Naive thymus-derived CD4-positive, alpha-beta T cell (primary cell): ENCODE measurements around the gene ARHGAP18. TPM values are rescaled to one million over a fixed set of nuclear protein-coding genes. Genes with fewer than 3 reads are reported as not detected.

ENCODE experiments used
- ATAC-seq: fragments of 150-1000 bp; cut with Tn5 transposase; 2 replicates; pipeline ENCODE4 v1.10.0; 2021; ENCODE audit warnings: mild to moderate bottlenecking, moderate library complexity
- CTCF ChIA-PET: fragments of 350-600 bp; sonication (Branson Sonifier 250); formaldehyde crosslinking; loops from one replicate; lab custom pipeline; 2021; ENCODE audit warnings: antibody characterized with exemption; lab: Charles Lee
- POLR2A ChIA-PET: fragments of 350-600 bp; sonication (Branson Sonifier 250); formaldehyde crosslinking; loops from one replicate; lab custom pipeline; 2021; ENCODE audit warnings: antibody characterized with exemption, inconsistent platforms; lab: Charles Lee
- DNase-seq, 9 donors: peaks; one replicate each; pipeline versions ENCODE4 v3.0.0 to v3.0.0-alpha.2; 2020 to 2022; ENCODE audit warnings: mixed read lengths in 1 of 9
- H3K27ac ChIP-seq: one replicate; pipeline ENCODE4 v1.7.0; 2013; ENCODE audit warnings: mild to moderate bottlenecking, low read depth, low read length, moderate library complexity
- H3K27me3 ChIP-seq, 2 donors: one replicate each; pipeline ENCODE4 v1.7.0; 2013; ENCODE audit warnings: low read length in 2 of 2, mild to moderate bottlenecking in 2 of 2, moderate library complexity in 2 of 2; ENCODE audit not compliant: control insufficient read depth in 2 of 2, insufficient read depth in 2 of 2
- H3K36me3 ChIP-seq, 3 experiments: 1 replicate in 2 of 3; 2 replicates in 1 of 3; pipeline ENCODE4 v1.7.0; 2013; ENCODE audit warnings: low read length in 3 of 3, mild to moderate bottlenecking in 3 of 3, moderate library complexity in 1 of 3; ENCODE audit not compliant: insufficient read depth in 3 of 3, control insufficient read depth in 2 of 3
- H3K4me1 ChIP-seq, 2 donors: one replicate each; pipeline ENCODE4 v1.7.0; 2013; ENCODE audit warnings: low read length in 2 of 2, mild to moderate bottlenecking in 2 of 2, moderate library complexity in 1 of 2; ENCODE audit not compliant: control insufficient read depth in 2 of 2, insufficient read depth in 2 of 2
- H3K4me3 ChIP-seq: 2 replicates; pipeline ENCODE4 v1.7.0; 2013; ENCODE audit warnings: mild to moderate bottlenecking, low read length
- H3K9me3 ChIP-seq, 3 experiments: 1 replicate in 2 of 3; 2 replicates in 1 of 3; pipeline ENCODE4 v1.7.0; 2013; ENCODE audit warnings: low read length in 3 of 3; ENCODE audit not compliant: control insufficient read depth in 2 of 3
- H3K27ac Mint-ChIP-seq, 9 donors: one replicate each; pipeline ENCODE4 v1.8.0; 2020 to 2022; ENCODE audit warnings: mixed read lengths in 9 of 9, mild to moderate bottlenecking in 8 of 9, moderate library complexity in 5 of 9, inconsistent platforms in 2 of 9
- H3K27me3 Mint-ChIP-seq, 5 donors: one replicate each; pipeline ENCODE4 v1.8.0; 2021 to 2022; ENCODE audit warnings: mixed read lengths in 5 of 5, mild to moderate bottlenecking in 1 of 5
- H3K36me3 Mint-ChIP-seq, 5 donors: one replicate each; pipeline ENCODE4 v1.8.0; 2020 to 2022; ENCODE audit warnings: mixed read lengths in 5 of 5, mild to moderate bottlenecking in 3 of 5, inconsistent platforms in 1 of 5
- H3K4me1 Mint-ChIP-seq, 7 donors: one replicate each; pipeline ENCODE4 v1.8.0; 2020 to 2022; ENCODE audit warnings: mixed read lengths in 7 of 7, mild to moderate bottlenecking in 3 of 7, inconsistent platforms in 1 of 7
- H3K4me3 Mint-ChIP-seq, 10 donors: one replicate each; pipeline ENCODE4 v1.8.0; 2020 to 2022; ENCODE audit warnings: mild to moderate bottlenecking in 10 of 10, mixed read lengths in 10 of 10, moderate library complexity in 6 of 10, inconsistent platforms in 2 of 10
- H3K9me3 Mint-ChIP-seq, 11 donors: one replicate each; pipeline ENCODE4 v1.8.0; 2020 to 2022; ENCODE audit warnings: mixed read lengths in 11 of 11, mild to moderate bottlenecking in 4 of 11, inconsistent platforms in 1 of 11, moderate library complexity in 1 of 11
- intact Hi-C, 2 donors: fragments of 100-400 bp; cut with micrococcal nuclease; formaldehyde crosslinking; loops; one replicate each; pipeline ENCODE4 v1.15.1; 2023
- polyA plus RNA-seq, 2 donors: library from polyadenylated mRNA; unstranded; fragments of 300-500 nt; fragmentation: Illumina TruSeq; gene quantifications; one replicate each; pipeline ENCODE4 v1.2.3, GENCODE V29; 2021
- total RNA-seq, 6 experiments: library from RNA in 5 of 6; stranded (reverse) in 5 of 6; gene quantifications; 1 replicate in 5 of 6; 2 replicates in 1 of 6; pipeline ENCODE4 v1.2.3 and lab custom pipeline; 2021 to 2026

The ARHGAP18 gene
- total and polyA plus RNA-seq, 7 experiments from 2014 or later = 0.53 to 9.4 (median 1.5) TPM

DNA sequence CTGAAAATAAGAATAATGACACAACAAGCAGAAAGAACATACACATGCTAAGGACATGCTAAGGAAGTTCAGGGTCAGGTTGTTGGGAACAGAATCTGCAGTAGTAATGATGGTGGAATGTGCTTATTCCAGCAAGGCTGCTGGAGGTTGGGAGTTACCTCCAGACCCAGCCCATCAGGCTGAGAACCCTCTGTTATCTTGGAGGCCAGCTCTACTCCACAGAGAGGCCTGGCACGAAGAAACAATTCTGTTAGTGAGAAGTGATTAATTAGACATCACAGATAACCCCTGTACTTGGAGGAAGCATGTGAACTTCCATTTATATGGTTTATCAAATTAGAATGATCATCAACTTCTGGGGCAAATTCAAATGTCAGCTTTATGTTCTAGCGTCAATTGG, 22.1 kb upstream of the ARHGAP18 start:
- POLR2A ChIA-PET = no interaction called here
- H3K4me3 Mint-ChIP-seq = no peak overlapping the region
- H3K36me3 Mint-ChIP-seq = no peaks in the 10 kb centered on the region
- H3K27me3 Mint-ChIP-seq = no peaks in the 10 kb centered on the region
- Histone ChIP-seq H3K4me3 (no peak overlapping the region), H3K27ac (no peak overlapping the region), H3K36me3 (no peaks in the 10 kb centered on the region), H3K9me3 (no peaks in the 10 kb centered on the region), H3K27me3 (no peaks in the 10 kb centered on the region), H3K4me1 (peaks cover 0 to 4% of the 10 kb centered on the region in 2 donors)
- CTCF ChIA-PET = interaction anchor here (1.1 to 6.8 kb wide), 6 partner anchors 12 to 233 kb away, joined by 3 to 114 read pairs (median 6); no protein-coding TSS in a partner anchor
- H3K4me1 Mint-ChIP-seq = peaks cover 0 to 13% (median 3%) of the 10 kb centered on the region in 7 donors
- ATAC-seq = no peak
- no peaks in the 10 kb centered on the region for H3K9me3 Mint-ChIP-seq
- intact Hi-C loops = loop anchor here (5.0 kb wide), 3 partner anchors 205 to 1110 kb away; no protein-coding TSS in a partner anchor
- H3K27ac Mint-ChIP-seq = no peak overlapping the region
- no peak for DNase-seq

DNA sequence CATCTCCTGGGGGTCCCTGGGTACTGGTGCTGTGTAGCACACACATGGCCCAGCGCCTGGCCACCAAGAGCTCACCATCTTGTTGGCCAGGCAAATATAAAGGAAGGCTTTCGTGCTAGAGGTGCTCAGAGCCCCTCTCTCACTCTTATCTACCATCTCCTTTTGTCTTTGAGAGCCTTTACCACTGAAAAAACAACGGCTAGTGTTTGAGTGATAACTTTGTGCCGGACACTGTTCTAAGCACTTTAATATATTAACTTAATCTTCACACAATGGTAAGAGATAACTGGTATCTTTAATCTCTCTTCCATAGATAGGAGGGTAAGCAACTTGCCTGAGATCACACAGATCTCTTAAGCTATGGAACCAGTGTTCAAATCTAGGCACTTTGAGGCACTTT, 21.5 kb upstream of the ARHGAP18 start:
- Histone ChIP-seq H3K27ac (no peak overlapping the region), H3K4me3 (no peak overlapping the region), H3K9me3 (no peaks in the 10 kb centered on the region), H3K36me3 (no peaks in the 10 kb centered on the region), H3K4me1 (peaks cover 0 to 4% of the 10 kb centered on the region in 2 donors), H3K27me3 (no peaks in the 10 kb centered on the region)
- Mint-ChIP-seq H3K4me3 (no peak overlapping the region), H3K27ac (peak overlapping the region in 2 of 9 donors; percentile 48 to 52), H3K9me3 (no peaks in the 10 kb centered on the region), H3K4me1 (peaks cover 0 to 13% (median 3%) of the 10 kb centered on the region in 7 donors), H3K36me3 (no peaks in the 10 kb centered on the region), H3K27me3 (no peaks in the 10 kb centered on the region)
- ATAC-seq = no peak
- no peak for DNase-seq
- ChIA-PET POLR2A (interaction anchor here (0.9 kb wide), 1 partner anchor 18 kb away, joined by 3 read pairs; no protein-coding TSS in a partner anchor), CTCF (interaction anchor here (0.7 to 6.8 kb wide), 8 partner anchors 11 to 488 kb away, joined by 3 to 114 read pairs (median 4); no protein-coding TSS in a partner anchor)
- intact Hi-C loops = loop anchor here (2.0 to 5.0 kb wide), 4 partner anchors 111 to 1111 kb away; no protein-coding TSS in a partner anchor

- Histone ChIP-seq H3K4me3 (no peak overlapping the region), H3K9me3 (no peaks in the 10 kb centered on the region), H3K27me3 (no peaks in the 10 kb centered on the region), H3K36me3 (no peaks in the 10 kb centered on the region), H3K27ac (no peak overlapping the region), H3K4me1 (no peaks in the 10 kb centered on the region)
- POLR2A ChIA-PET = interaction anchor here (0.9 kb wide), 1 partner anchor 19 kb away, joined by 3 read pairs; no protein-coding TSS in a partner anchor
- ATAC-seq = peak; percentile 66
- intact Hi-C loops = loop anchor here (1.0 to 5.0 kb wide), 12 partner anchors 21 to 1112 kb away; no protein-coding TSS in a partner anchor
- peak in 7 of 9 donors; percentile 22 to 62 (median 50) for DNase-seq
- H3K9me3 Mint-ChIP-seq = no peaks in the 10 kb centered on the region
- peak overlapping the region in 4 of 9 donors; percentile 46 to 70 (median 50) for H3K27ac Mint-ChIP-seq
- H3K27me3 Mint-ChIP-seq = no peaks in the 10 kb centered on the region
- H3K4me1 Mint-ChIP-seq = peaks cover 0 to 13% (median 3%) of the 10 kb centered on the region in 7 donors
- CTCF ChIA-PET = interaction anchor here (0.8 to 6.8 kb wide), 11 partner anchors 11 to 291 kb away, joined by 3 to 114 read pairs (median 5); partner anchors contain the start of gene ARHGAP18
- no peaks in the 10 kb centered on the region for H3K36me3 Mint-ChIP-seq
- H3K4me3 Mint-ChIP-seq = no peak overlapping the region
Observed at GRCh38 chr6:129730477-129731165, 20.6 kb upstream of the ARHGAP18 start.

DNA sequence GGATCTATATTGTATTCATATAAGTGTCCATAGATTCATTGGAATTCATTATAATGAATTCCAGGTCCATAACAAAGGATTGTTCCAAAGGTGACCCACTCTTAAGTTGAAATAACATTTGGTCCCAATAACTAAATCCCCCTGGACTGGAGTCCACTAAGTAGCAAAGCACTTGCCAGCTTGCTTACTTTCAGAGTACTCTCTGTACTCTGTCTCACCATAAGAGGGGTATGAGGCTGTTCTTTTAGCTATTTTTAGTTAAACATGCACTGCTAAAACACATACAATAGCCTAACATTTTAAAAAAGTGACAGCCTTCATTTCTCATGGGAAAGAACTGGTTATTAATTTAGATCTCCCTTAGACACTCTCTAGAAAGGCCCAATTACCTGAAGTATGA, 16.7 kb upstream of the ARHGAP18 start:
- H3K4me3 Mint-ChIP-seq = no peak overlapping the region
- no peaks in the 10 kb centered on the region for H3K36me3 ChIP-seq
- H3K4me3 ChIP-seq = no peak overlapping the region
- no peak for DNase-seq
- ATAC-seq = no peak
- CTCF ChIA-PET = interaction anchor here (1.1 to 6.8 kb wide), 3 partner anchors 57 to 129 kb away, joined by 4 to 114 read pairs (median 15); no protein-coding TSS in a partner anchor
- no peaks in the 10 kb centered on the region for H3K9me3 ChIP-seq
- no peak overlapping the region for H3K27ac Mint-ChIP-seq
- no peaks in the 10 kb centered on the region for H3K4me1 ChIP-seq
- H3K27me3 Mint-ChIP-seq = no peaks in the 10 kb centered on the region
- H3K36me3 Mint-ChIP-seq = no peaks in the 10 kb centered on the region
- POLR2A ChIA-PET = no interaction called here
- no peaks in the 10 kb centered on the region for H3K27me3 ChIP-seq
- intact Hi-C loops = no loop called here
- H3K9me3 Mint-ChIP-seq = no peaks in the 10 kb centered on the region
- H3K4me1 Mint-ChIP-seq = peaks cover 0 to 17% (median 3%) of the 10 kb centered on the region in 7 donors
- H3K27ac ChIP-seq = no peak overlapping the region

DNA sequence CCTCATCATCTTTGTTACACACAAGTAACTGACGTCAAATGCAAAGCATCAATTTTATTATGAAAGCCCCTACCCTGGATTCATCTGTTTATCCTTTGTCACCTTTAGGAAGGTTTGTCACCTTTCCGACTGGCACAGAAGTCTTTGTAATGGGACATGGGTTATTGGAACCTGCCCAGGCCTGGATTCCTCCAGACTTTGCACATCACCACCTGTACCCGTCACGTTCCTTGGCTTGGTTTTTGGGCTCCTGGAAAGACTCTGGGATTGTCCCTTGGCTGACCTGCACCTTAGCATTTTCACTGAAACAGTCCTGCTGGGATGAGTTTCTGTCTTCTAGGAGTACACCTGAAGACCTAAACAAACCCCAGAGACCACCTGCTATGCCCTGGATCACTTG, 15.4 kb upstream of the ARHGAP18 start:
- H3K27me3 Mint-ChIP-seq = no peaks in the 10 kb centered on the region
- H3K4me3 ChIP-seq = no peak overlapping the region
- CTCF ChIA-PET = interaction anchor here (3.1 kb wide), 1 partner anchor 128 kb away, joined by 15 read pairs; no protein-coding TSS in a partner anchor

GRCh38 chr6:129719692-129720091, 9.7 kb upstream of the ARHGAP18 start:
- ATAC-seq = no peak
- peaks cover 0 to 3% (median 0%) of the 10 kb centered on the region in 5 donors for H3K27me3 Mint-ChIP-seq
- DNase-seq = no peak
- H3K4me1 Mint-ChIP-seq = peaks cover 0 to 10% (median 5%) of the 10 kb centered on the region in 7 donors
- Histone ChIP-seq H3K4me3 (no peak overlapping the region), H3K4me1 (no peaks in the 10 kb centered on the region), H3K27ac (no peak overlapping the region), H3K27me3 (no peaks in the 10 kb centered on the region), H3K9me3 (no peaks in the 10 kb centered on the region), H3K36me3 (no peaks in the 10 kb centered on the region)
- intact Hi-C loops = no loop called here
- H3K9me3 Mint-ChIP-seq = no peaks in the 10 kb centered on the region
- ChIA-PET POLR2A (interaction anchor here (0.6 to 0.8 kb wide), 2 partner anchors 10 to 36 kb away, joined by 3 read pairs; partner anchors contain the start of gene ARHGAP18), CTCF (interaction anchor here (0.7 to 2.0 kb wide), 3 partner anchors 10 to 121 kb away, joined by 4 to 10 read pairs (median 9); no protein-coding TSS in a partner anchor)
- H3K4me3 Mint-ChIP-seq = no peak overlapping the region
- H3K36me3 Mint-ChIP-seq = no peaks in the 10 kb centered on the region
- H3K27ac Mint-ChIP-seq = peak overlapping the region in 1 of 9 donors; percentile 20

More for the DNA sequence above, 15.4 kb upstream of the ARHGAP18 start:
- POLR2A ChIA-PET = no interaction called here
- no peaks in the 10 kb centered on the region for H3K36me3 ChIP-seq
- H3K4me1 ChIP-seq = no peaks in the 10 kb centered on the region
- no peaks in the 10 kb centered on the region for H3K9me3 ChIP-seq
- no peak for ATAC-seq
- no peaks in the 10 kb centered on the region for H3K27me3 ChIP-seq
- H3K27ac ChIP-seq = no peak overlapping the region
- Mint-ChIP-seq H3K4me3 (no peak overlapping the region), H3K9me3 (no peaks in the 10 kb centered on the region), H3K4me1 (peaks cover 0 to 9% (median under 1%) of the 10 kb centered on the region in 7 donors), H3K27ac (no peak overlapping the region), H3K36me3 (no peaks in the 10 kb centered on the region)
- intact Hi-C loops = no loop called here
- DNase-seq = no peak
